B cell (primary cell): ENCODE measurements around the gene SLC25A24. TPM values are rescaled to one million over a fixed set of nuclear protein-coding genes. Genes with fewer than 3 reads are reported as not detected.
"Not testable (repeated sequence)": the region's sequence is repeated elsewhere in the genome, so short reads cannot be mapped to it uniquely, and the experiment has no call there.

Experiments
- ATAC-seq: fragments of 200-7000 bp; cut with Tn5 transposase; one replicate; pipeline ENCODE4 v1.10.0; 2021; ENCODE audit warnings: low read depth, mild to moderate bottlenecking, moderate number of reproducible peaks, moderate library complexity
- CTCF ChIA-PET: fragments of 350-600 bp; sonication (Branson Sonifier 250); formaldehyde crosslinking; loops from one replicate; lab custom pipeline; 2021; ENCODE audit warnings: antibody characterized with exemption, inconsistent platforms; lab: Charles Lee
- POLR2A ChIA-PET: fragments of 350-600 bp; sonication (Branson Sonifier 250); formaldehyde crosslinking; loops from one replicate; lab custom pipeline; 2021; ENCODE audit warnings: antibody characterized with exemption; lab: Charles Lee
- DNase-seq: peaks from one replicate; pipeline ENCODE4 v3.0.0; 2013
- H2AFZ ChIP-seq: 2 replicates; pipeline ENCODE4 v1.6.1; 2012; ENCODE audit warnings: mild to moderate bottlenecking, low read depth, low read length; ENCODE audit not compliant: insufficient read depth, poor library complexity, severe bottlenecking
- H3K27ac ChIP-seq, 2 donors: 1 replicate in 1 of 2; 2 replicates in 1 of 2; pipeline ENCODE4 v1.5.1; 2012 to 2013; ENCODE audit warnings: low read length in 2 of 2, mild to moderate bottlenecking in 2 of 2, moderate library complexity in 1 of 2
- H3K27me3 ChIP-seq, 4 experiments: fragments of 200-600 bp in 1 of 4; sonication (generic) in 1 of 4; replicated peaks in 1 of 4; 1 replicate in 2 of 4; 2 replicates in 2 of 4; pipeline versions ENCODE4 v1.6.1 to v1.7.0; 2013 to 2016; ENCODE audit warnings: low read length in 3 of 4, mild to moderate bottlenecking in 2 of 4, mixed read lengths in 1 of 4, moderate library complexity in 1 of 4; ENCODE audit not compliant: insufficient read depth in 4 of 4, control insufficient read depth in 3 of 4; ENCODE audit errors: control extremely low read depth in 1 of 4
- H3K36me3 ChIP-seq, 2 experiments: replicated peaks in 1 of 2; 1 replicate in 1 of 2; 2 replicates in 1 of 2; pipeline versions ENCODE4 v1.6.1 to v1.7.1; 2013; ENCODE audit warnings: low read length in 1 of 2; ENCODE audit not compliant: insufficient read depth in 2 of 2, control insufficient read depth in 1 of 2; ENCODE audit errors: control extremely low read depth in 1 of 2, extremely low read depth in 1 of 2
- H3K4me1 ChIP-seq, 2 donors: fragments of 200-600 bp in 1 of 2; sonication (generic) in 1 of 2; 1 replicate in 1 of 2; 2 replicates in 1 of 2; pipeline versions ENCODE4 v1.5.1 to v1.6.1; 2013 to 2017; ENCODE audit warnings: low read length in 2 of 2; ENCODE audit not compliant: control insufficient read depth in 2 of 2, insufficient read depth in 2 of 2
- H3K4me2 ChIP-seq: replicated peaks from 2 replicates; pipeline ENCODE3; 2012; ENCODE audit warnings: mild to moderate bottlenecking, low read depth, low read length; ENCODE audit not compliant: poor library complexity, severe bottlenecking
- H3K4me3 ChIP-seq, 5 experiments: fragments of 200-600 bp in 1 of 5; sonication (generic) in 1 of 5; 1 replicate in 3 of 5; 2 replicates in 2 of 5; pipeline versions ENCODE4 v1.5.1 to v1.7.0; 2011 to 2016; ENCODE audit warnings: low read length in 4 of 5, mild to moderate bottlenecking in 4 of 5, low read depth in 2 of 5, control low read depth in 1 of 5, moderate library complexity in 1 of 5; ENCODE audit not compliant: insufficient read depth in 1 of 5; ENCODE audit errors: control extremely low read depth in 1 of 5, extremely low read depth in 1 of 5
- H3K79me2 ChIP-seq: fragments of 200-600 bp; sonication (generic); one replicate; pipeline ENCODE4 v1.6.0; 2016; ENCODE audit warnings: low read length; ENCODE audit not compliant: control insufficient read depth, insufficient read depth
- H3K9ac ChIP-seq: fragments of 200-600 bp; sonication (generic); 2 replicates; pipeline ENCODE4 v1.6.1; 2017; ENCODE audit warnings: mild to moderate bottlenecking, low read length, moderate library complexity
- H3K9me3 ChIP-seq, 3 donors: one replicate each; pipeline versions ENCODE4 v1.6.1 to v1.7.1; 2013; ENCODE audit warnings: low read length in 2 of 3; ENCODE audit not compliant: control insufficient read depth in 2 of 3, insufficient read depth in 1 of 3; ENCODE audit errors: control extremely low read depth in 1 of 3
- H4K20me1 ChIP-seq: 2 replicates; pipeline ENCODE4 v1.6.0; 2012; ENCODE audit warnings: mild to moderate bottlenecking, low read length; ENCODE audit not compliant: insufficient read depth, control insufficient read depth, poor library complexity, severe bottlenecking
- H3K27ac Mint-ChIP-seq: one replicate; pipeline ENCODE4 v1.8.0; 2021; ENCODE audit warnings: mixed read lengths
- H3K27me3 Mint-ChIP-seq: one replicate; pipeline ENCODE4 v1.8.0; 2021; ENCODE audit warnings: mixed read lengths
- H3K4me1 Mint-ChIP-seq: one replicate; pipeline ENCODE4 v1.8.0; 2021; ENCODE audit warnings: mixed read lengths
- H3K4me3 Mint-ChIP-seq: one replicate; pipeline ENCODE4 v1.8.0; 2021; ENCODE audit warnings: mixed read lengths
- H3K9me3 Mint-ChIP-seq: one replicate; pipeline ENCODE4 v1.8.0; 2022; ENCODE audit warnings: mixed read lengths; ENCODE audit not compliant: insufficient read depth
- WGBS: methylation state at CpG from one replicate; pipeline ENCODE4 v1.1.5; 2013; ENCODE audit warnings: missing lambda C conversion rate; ENCODE audit not compliant: insufficient coverage; 5-methylcytosine and 5-hydroxymethylcytosine counted together
- intact Hi-C: fragments of 100-400 bp; cut with micrococcal nuclease; formaldehyde crosslinking; loops from one replicate; pipeline ENCODE4 v1.10.0; 2022
- polyA plus RNA-seq: library from polyadenylated mRNA; depleted of rRNA; stranded (reverse); fragments of >200 nt; gene quantifications from 2 replicates; pipeline ENCODE4 v1.2.3, GENCODE V29; 2012
- total RNA-seq, 2 donors: library from RNA; stranded (reverse); fragments of 120-200 nt in 1 of 2; gene quantifications; 1 replicate in 1 of 2; 2 replicates in 1 of 2; pipeline versions ENCODE4 v1.2.3 to v1.2.4, GENCODE V29; 2013 to 2022

Gene SLC25A24
- total and polyA plus RNA-seq, 2 donors (not counting 1 experiment from before 2014, with no cell fraction given) = 6.0 to 25.6 TPM

DNA sequence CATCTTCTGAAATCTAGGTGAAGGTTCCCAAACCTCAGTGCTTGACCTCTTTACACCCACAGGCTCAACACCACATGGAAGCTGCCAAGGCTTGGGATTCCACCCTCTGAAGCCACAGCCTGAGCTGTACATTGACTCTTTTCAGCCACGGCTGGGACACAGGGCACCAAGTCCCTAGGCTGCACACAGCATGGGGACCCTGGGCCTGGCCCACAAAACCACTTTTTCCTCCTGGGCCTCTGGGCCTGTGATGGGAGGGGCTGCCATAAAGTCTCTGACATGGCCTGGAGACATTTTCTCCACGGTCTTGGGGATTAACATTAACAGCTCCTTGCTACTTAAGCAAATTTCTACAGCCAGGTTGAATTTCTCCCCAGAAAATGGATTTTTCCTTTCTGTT lies 67.8 kb downstream of the SLC25A24 start:
- H4K20me1 ChIP-seq, H3K27ac Mint-ChIP-seq, H3K4me1 ChIP-seq, H2AFZ ChIP-seq, H3K4me2 ChIP-seq, H3K9ac ChIP-seq, DNase-seq, H3K36me3 ChIP-seq, H3K27me3 Mint-ChIP-seq, H3K4me3 Mint-ChIP-seq, H3K9me3 Mint-ChIP-seq, H3K27me3 ChIP-seq, intact Hi-C loops, POLR2A ChIA-PET, H3K79me2 ChIP-seq, H3K27ac ChIP-seq, ATAC-seq, H3K4me1 Mint-ChIP-seq, H3K4me3 ChIP-seq: not testable (repeated sequence)
- peaks cover 0 to 10% (median 3%) of the 10 kb centered on the region in 3 donors for H3K9me3 ChIP-seq
- WGBS = 100% methylated on average over 2 of the region's 2 CpGs
- CTCF ChIA-PET = interaction anchor here (0.9 kb wide), 1 partner anchor 351 kb away, joined by 6 read pairs; no protein-coding TSS in a partner anchor

- H4K20me1 ChIP-seq, POLR2A ChIA-PET, H3K36me3 ChIP-seq, H3K9ac ChIP-seq, H3K9me3 Mint-ChIP-seq, H3K4me1 Mint-ChIP-seq, H3K27me3 ChIP-seq, H3K4me1 ChIP-seq, H2AFZ ChIP-seq, H3K79me2 ChIP-seq, ATAC-seq, H3K27ac ChIP-seq, H3K27ac Mint-ChIP-seq, intact Hi-C loops, H3K4me3 ChIP-seq, DNase-seq, H3K4me2 ChIP-seq, H3K27me3 Mint-ChIP-seq, H3K4me3 Mint-ChIP-seq: not testable (repeated sequence)
- no CpG with 5 or more reads among the region's 1 CpG for WGBS
- CTCF ChIA-PET = interaction anchor here (0.9 kb wide), 1 partner anchor 349 kb away, joined by 6 read pairs; no protein-coding TSS in a partner anchor
- H3K9me3 ChIP-seq = peaks cover 0 to 10% (median 3%) of the 10 kb centered on the region in 3 donors
Measured at GRCh38 chr1:108131281-108131680, 68.9 kb downstream of the SLC25A24 start.
